ENCODE data around the gene TRMT11.
"Not testable (repeated sequence)": the region's sequence is repeated elsewhere in the genome, so short reads cannot be mapped to it uniquely, and the experiment has no call there.

The TRMT11 gene

DNA sequence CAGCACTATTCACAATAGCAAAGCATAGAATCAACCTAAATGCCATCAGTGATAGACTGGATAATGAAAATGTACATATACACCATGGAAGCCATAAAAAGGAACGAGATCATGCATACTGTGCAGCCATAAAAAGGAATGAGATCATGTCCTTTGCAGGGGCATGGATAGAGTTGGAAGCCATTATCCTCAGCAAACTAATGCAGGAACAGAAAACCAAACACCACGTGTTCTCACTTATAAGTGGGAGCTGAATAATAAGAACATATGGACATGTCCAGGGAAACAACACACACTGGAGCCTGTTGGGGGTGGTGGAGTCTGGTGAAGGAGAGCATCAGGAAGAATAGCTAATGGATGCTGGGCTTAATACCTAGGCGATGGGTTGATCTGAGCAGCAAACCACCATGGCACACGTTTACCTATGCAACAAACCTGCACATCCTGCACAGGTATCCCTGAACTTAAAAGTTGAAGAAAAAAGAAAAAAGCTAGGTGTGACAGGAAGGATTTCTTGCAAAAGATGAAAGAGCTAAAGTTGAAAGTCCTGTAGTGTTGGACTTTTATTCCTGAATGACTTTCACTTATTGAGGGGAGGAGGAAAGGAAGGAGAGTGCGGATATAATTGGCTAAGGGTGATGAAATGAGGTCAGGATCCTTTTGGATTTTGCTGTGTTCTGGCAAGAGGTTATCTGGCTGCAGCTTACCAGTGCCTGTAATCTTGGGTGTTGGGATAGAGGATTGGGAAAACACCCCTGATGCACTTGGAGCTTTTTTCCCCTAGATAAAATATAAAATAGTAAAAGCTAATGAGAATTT, 8.5 kb downstream of the TRMT11 start:
- no peak for DNase-seq

DNA sequence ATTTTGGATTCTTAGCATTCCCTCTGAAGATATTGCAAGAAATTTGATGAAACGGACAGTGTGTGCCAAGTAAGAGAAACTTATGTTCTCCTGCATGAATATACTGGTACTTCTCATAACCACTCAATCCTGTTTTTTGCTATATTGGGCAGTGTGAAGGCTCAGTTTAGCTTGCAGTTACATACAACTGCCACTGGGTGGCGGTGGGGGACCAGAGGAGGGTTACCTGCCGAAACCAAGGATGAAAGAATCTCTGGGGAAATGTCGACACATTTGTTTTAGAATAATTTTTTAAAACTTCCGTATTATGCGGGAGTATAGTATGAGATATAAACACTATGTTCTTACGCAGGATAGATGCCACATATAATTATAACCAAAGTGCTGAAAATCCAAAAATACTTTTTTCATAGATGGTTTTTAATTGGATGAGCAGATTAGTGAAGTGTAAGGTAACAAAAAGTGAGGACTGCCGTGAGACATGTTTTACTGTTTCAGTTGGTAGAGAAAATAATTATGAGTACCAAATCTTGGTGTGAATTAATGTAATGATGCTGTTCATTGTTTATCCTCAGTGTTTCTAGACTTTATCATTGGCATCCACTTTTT, 9.7 kb downstream of the TRMT11 start:
- peak; percentile 69 for DNase-seq

GRCh38 chr6:126002755-126003679, 16.7 kb downstream of the TRMT11 start:
- DNase-seq = no peak

GRCh38 chr6:126007800-126008199, 21.5 kb downstream of the TRMT11 start:
- DNase-seq = no peak

DNA sequence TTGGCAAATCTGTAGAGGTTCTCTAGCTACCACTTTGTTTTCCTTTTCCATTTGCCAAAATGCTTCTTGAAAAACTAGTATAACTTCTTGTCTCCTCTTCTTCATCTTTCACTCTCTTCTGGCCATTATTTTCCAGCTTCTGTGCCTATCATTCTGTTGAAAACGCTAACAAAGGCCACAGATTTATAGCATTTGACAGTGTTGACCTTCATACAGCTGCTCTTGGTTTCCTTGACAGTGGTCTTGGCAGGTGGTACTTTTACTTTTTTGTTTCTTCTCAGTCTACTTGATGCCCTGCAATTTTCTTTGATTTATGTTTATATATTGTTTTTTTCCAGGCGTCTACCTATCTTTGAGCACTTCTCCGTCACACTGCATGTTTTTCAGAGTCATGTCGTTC, 23.7 kb downstream of the TRMT11 start:
- DNase-seq = no peak

- DNase-seq = no peak
Observed at GRCh38 chr6:126015863-126016262, 29.5 kb downstream of the TRMT11 start.

DNA sequence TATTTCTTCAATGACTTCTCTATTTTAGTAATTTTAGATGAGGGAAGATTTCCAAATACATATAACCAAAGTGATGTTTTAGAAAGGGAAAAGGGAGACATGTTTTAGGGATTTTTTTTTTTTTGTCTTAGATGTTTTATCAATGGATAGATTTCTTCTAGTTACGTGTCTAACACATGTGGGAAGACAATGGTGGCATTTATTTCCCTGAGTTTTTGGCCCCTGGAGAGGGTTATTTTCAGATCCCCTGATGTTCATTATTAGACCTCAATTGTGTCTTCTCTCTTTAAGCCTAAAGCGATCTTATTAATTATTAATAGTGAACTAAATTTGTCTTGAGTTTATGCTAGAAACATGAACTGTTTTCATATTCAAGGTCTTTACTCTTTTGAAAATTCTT, 30.3 kb downstream of the TRMT11 start:
- no peak for DNase-seq

GRCh38 chr6:126017668-126018067, 31.3 kb downstream of the TRMT11 start:
- DNase-seq = no peak

DNA sequence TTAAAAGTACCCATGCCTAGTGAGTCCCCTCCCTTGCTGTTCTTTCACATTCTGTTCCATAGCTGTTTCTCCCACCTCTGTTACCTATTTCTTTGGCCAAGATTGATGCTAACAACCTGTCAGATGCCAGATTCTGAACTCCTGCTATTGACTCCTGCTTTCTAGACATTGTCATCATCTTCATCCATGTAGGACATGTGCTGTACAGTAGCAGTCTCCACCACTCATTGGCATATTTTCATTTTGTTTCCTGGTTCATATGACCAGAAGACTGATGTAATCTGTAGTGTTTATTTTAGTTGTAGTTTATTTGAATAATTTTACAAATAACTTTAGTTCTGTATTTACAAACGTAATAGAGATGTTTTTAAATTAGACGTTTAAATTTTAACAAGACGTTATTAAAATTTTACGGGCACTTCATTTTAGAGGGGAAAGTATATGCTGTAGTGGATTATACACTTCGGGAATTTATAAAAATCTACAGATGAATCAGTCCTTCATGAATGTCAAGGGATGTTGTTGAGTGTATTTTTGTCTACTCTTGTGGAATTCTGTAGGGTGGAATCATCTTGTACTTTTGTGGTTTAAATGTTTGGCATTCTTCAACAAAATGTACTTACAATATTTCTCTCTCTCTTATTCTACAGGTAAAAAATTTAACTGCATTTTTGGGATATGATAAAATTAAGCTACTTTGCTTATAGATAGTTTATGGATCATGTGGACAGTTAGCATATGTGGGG, 34.1 kb downstream of the TRMT11 start:
- no peak for DNase-seq

GRCh38 chr6:126023474-126023873, 37.1 kb downstream of the TRMT11 start:
- not testable (repeated sequence) for DNase-seq

GRCh38 chr6:126026001-126026400, 39.7 kb downstream of the TRMT11 start:
- no peak for DNase-seq

GRCh38 chr6:126027601-126028000, 41.3 kb downstream of the TRMT11 start:
- no peak for DNase-seq

DNA sequence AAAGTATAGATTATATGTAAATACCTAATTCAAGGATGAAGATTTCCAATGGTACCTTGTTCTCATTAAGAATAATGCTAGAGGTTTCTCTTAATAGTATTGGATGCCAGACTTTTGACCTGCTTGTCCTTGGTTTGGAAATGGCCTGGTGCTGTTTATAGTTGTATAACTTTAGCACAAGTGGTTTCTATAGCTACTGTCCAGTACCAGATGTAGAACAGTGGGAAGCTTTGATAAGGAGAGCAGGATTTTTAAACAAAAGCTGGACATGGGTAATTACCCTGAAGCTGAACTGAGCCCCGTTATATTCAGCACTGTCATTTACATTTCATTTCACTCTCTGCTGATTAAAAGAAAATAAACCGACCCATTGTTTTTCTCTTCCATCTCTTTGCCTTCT, 43.7 kb downstream of the TRMT11 start:
- no peak for DNase-seq

GRCh38 chr6:126033696-126034095, 47.4 kb downstream of the TRMT11 start:
- no peak for DNase-seq

DNA sequence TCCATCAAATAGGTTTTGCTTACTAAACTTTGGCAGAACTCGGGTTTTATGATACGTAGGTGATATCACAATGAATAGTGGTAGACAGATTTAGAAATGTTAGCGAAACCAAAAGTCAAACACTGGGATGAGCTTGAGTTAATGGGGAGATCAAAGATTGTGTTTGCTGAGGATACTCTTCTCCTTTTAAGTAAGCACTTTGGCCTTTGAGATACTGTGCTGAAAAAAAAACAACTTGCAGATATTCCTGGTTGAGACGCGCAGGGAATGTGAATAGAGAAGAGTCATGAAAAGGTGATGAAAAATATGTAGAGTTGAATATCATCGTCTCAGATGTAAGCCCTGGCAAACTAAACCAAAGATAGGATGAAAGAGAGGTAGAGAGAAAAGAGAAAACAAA, 48.3 kb downstream of the TRMT11 start:
- no peak for DNase-seq

DNA sequence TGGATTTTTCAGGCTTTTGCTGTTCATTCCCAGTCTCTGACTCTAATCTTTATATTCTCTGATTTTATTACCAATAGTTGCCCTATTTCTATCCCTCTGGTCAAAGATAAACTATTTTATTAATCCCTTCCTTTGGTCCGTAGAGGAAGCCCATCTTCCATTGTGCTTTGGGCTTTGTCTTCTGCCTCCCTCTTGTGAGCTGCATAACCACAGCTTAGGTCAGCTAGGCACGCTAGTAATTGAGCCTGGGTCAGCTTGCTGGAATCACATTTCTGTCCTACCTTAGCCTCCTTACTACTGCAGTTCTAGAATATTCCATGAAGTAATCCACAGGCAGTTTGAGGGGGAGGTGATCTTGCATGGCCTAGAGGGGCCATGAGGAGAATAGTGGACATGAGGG, 49.4 kb downstream of the TRMT11 start:
- no peak for DNase-seq

DNA sequence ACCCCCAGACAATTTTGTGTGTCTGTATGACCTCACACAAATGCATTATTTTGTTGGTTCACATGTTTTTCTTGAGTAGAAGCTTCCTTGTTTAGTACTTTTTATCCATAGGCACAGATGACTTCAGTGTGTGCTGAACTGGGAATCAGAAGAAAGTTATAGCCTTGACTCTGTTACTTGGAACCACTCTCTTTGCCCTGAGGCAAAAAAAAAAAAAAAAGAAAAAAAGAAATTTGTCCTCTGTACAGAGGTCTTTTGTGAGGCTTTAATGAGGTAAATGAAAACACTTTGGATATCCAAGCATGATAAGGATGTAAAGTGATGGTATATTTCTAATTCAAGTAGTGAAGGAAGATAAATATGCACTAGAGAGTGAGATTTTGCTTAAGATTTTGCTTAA, 51.9 kb downstream of the TRMT11 start:
- DNase-seq = no peak

DNA sequence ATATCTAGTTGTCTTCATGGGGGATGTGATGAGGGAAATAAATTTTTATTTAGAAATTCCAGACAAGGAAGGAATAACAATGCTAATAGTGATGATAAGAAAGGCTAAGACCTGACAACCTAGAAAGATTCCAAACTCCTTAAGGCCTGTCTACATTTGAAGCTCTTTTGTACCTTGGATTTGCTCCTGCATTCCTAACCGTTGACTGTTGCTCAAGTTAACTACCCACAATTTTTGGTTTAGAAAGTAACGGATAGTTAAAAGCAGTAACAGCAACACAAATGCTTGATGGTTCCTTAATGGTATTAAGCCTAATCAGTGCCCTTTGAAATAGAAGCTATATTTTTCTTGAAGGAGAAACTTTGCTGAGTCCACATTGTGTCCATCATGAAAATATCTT, 52.9 kb downstream of the TRMT11 start:
- no peak for DNase-seq

GRCh38 chr6:126040394-126040793, 54.1 kb downstream of the TRMT11 start:
- no peak for DNase-seq

DNA sequence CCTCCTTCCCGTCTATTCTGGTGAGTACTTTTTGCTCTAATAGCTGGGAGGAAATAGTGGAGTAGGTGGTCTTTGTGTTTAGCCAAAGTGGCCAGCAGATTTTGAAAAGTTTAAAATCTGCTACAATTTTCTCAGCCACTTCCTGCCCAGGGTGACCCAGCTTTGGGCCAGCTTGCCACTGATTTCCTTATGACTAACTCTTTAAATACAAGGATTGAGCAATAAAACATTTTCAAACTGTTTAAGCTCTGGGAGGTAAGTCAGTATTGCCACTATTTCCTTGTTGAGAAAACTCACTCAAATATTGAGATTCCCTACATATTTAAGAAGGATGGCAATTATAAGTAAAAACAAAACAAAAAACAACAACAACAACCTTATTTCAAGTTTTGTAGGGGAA, 54.5 kb downstream of the TRMT11 start:
- DNase-seq = no peak

DNA sequence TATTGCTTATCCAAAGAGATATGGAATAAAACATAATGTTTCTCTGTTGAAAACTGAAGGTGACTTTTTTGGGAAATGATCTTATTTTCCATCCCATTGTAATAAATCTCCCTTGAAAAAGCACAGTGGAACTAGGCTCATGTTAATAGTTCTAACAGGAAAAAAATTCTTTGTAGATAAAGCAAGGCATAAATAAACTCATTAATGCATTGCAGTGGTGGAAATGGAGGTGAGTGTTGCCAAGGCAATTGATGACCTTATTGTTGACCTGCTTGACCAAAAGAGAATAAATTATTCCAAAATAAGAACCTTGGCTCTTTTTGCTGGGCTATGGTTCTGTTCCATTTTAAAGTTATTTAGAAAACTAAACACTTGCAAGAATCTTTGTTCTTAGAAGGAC, 55.2 kb downstream of the TRMT11 start:
- no peak for DNase-seq

DNA sequence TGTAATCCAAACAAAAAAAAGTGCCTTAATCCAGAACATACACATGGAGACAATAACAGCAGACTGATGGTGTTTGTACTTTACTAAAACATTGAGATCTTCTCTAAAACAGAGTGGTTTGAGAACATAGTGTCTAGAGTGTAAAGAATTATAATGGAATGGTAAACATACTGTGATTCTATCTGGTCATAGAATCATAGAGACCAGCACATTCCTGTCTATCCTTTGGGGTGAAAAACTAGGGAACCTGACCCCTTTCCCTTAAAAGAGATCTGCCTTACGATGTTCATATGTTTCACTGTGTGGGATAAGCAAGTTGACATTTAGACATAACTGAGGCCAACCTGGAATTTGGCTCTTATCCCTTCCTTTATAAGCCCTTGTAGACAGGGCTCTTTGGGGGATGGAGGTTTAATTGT, 55.7 kb downstream of the TRMT11 start:
- no peak for DNase-seq

- DNase-seq = no peak
Observed at GRCh38 chr6:126047648-126048047, 61.3 kb downstream of the TRMT11 start.

Measured in stimulated activated CD4-positive, alpha-beta T cell treated with anti-CD3 and anti-CD28 coated beads, Interleukin-4, amount 100 ng/mL, for 24 hours (primary cell).